KMS-11 (cell line): ENCODE measurements around the gene ANOS1.

ENCODE experiments used
- H2AFZ ChIP-seq: fragments of 200-600 bp; sonication (generic); 2 replicates; pipeline ENCODE4 v1.6.1; 2016; ENCODE audit warnings: antibody characterized with exemption, mixed run types, low read depth
- H3K27ac ChIP-seq: fragments of 200-600 bp; sonication (generic); 2 replicates; pipeline ENCODE4 v1.6.1; 2016; ENCODE audit warnings: mild to moderate bottlenecking, mixed run types
- H3K27me3 ChIP-seq: fragments of 200-600 bp; sonication (generic); 2 replicates; pipeline ENCODE4 v1.6.1; 2017; ENCODE audit warnings: mild to moderate bottlenecking, low read depth, mixed run types, moderate library complexity; ENCODE audit not compliant: insufficient read depth
- H3K36me3 ChIP-seq: fragments of 200-600 bp; sonication (generic); 2 replicates; pipeline ENCODE4 v1.6.1; 2017; ENCODE audit warnings: mild to moderate bottlenecking, mixed run types; ENCODE audit not compliant: insufficient read depth
- H3K4me1 ChIP-seq: fragments of 200-600 bp; sonication (generic); 2 replicates; pipeline ENCODE4 v1.6.1; 2016; ENCODE audit warnings: mild to moderate bottlenecking, low read depth, mixed run types; ENCODE audit not compliant: poor library complexity, severe bottlenecking
- H3K4me2 ChIP-seq: fragments of 200-600 bp; sonication (generic); 2 replicates; pipeline ENCODE4 v1.7.0; 2016; ENCODE audit warnings: mild to moderate bottlenecking, mixed run types
- H3K4me3 ChIP-seq: fragments of 200-600 bp; sonication (generic); IDR thresholded peaks from 2 replicates; pipeline ENCODE4 v1.6.1; 2017; ENCODE audit warnings: low read depth, low read length, mixed read lengths; ENCODE audit not compliant: insufficient read depth
- H3K79me2 ChIP-seq: fragments of 200-600 bp; sonication (generic); 2 replicates; pipeline ENCODE4 v1.6.1; 2016; ENCODE audit warnings: low read depth, mixed run types; ENCODE audit not compliant: insufficient read depth
- H3K9ac ChIP-seq: fragments of 200-600 bp; sonication (generic); 2 replicates; pipeline ENCODE4 v1.6.1; 2016; ENCODE audit warnings: mild to moderate bottlenecking, mixed run types
- H4K20me1 ChIP-seq: fragments of 200-600 bp; sonication (generic); 2 replicates; pipeline ENCODE4 v1.6.1; 2016; ENCODE audit warnings: mild to moderate bottlenecking, mixed run types; ENCODE audit not compliant: insufficient read depth
- CTCF ChIP-seq: fragments of 200-600 bp; sonication (generic); conservative IDR thresholded peaks from 2 replicates; pipeline ENCODE4 v1.6.1; 2017; ENCODE audit warnings: low read depth, mild to moderate bottlenecking, antibody characterized with exemption, low read length, moderate library complexity, mixed read lengths

ANOS1 gene

DNA sequence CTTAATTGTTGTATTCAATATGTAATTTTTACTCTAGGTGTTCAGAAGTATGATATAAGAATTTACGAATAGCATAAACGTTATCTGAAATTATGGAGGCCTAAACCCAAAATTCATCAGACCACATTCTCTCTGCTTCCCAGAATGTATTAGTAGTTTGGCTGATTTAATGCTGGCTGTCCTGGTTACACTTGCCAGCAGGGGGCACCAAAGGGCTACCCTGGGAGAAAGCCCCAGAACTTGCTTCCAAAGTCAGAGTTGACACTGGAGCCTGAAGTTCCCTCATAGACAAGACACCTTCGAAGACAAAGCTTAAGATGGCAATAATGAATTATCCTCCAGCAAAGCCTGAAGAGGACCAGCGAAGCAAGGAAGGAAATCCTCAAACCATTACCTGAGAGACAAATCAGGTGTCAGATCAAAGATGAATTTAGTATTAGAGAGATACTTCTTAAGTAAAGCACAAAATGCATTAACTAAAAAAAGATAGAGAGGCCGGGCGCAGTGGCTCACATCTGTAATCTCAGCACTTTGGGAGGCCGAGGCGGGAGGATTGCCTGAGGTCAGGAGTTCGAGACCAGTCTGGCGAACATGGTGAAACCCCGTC is 11.3 kb upstream of the ANOS1 start:
- Histone ChIP-seq H3K36me3 (no peaks in the 10 kb centered on the region), H3K79me2 (no peaks in the 10 kb centered on the region), H2AFZ (no peak overlapping the region), H3K9ac (no peak overlapping the region), H3K27ac (no peak overlapping the region), H3K4me2 (no peak overlapping the region), H3K27me3 (no peaks in the 10 kb centered on the region), H3K4me1 (peaks cover 3% of the 10 kb centered on the region), H4K20me1 (no peaks in the 10 kb centered on the region), H3K4me3 (no peak overlapping the region)
- TF ChIP-seq CTCF: peak; percentile 89

DNA sequence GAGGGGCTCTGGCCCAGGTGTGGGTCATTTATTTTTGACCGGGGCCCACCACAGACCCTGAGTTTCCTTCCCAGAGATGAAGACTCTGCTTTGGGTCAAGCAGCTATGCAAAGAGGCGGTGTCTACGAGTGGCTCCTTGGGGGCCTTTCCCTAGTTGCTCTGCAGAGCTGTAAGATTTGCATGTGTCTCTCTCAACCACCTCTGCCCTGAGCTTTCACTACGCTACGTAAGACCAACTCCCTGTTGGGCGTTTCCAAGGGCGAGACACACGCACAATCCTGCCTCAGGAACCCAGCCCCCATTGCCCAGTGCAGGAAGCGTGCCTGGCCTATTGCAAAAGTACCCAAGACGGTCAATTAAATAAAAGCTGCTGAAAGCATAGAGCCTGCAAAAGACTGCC is 10.0 kb upstream of the ANOS1 start:
- Histone ChIP-seq H3K79me2 (no peaks in the 10 kb centered on the region), H3K4me3 (no peak overlapping the region), H3K4me2 (no peak overlapping the region), H3K27me3 (no peaks in the 10 kb centered on the region), H3K27ac (no peak overlapping the region), H3K4me1 (peaks cover 3% of the 10 kb centered on the region), H2AFZ (no peak overlapping the region), H3K9ac (no peak overlapping the region), H4K20me1 (no peaks in the 10 kb centered on the region), H3K36me3 (no peaks in the 10 kb centered on the region)
- no peak for TF ChIP-seq CTCF

- no peaks in the 10 kb centered on the region for H3K79me2 ChIP-seq
- H3K4me1 ChIP-seq: peaks cover 3% of the 10 kb centered on the region
- no peak overlapping the region for H3K4me2 ChIP-seq
- TF ChIP-seq CTCF: peak; percentile 75
- H3K27ac ChIP-seq: no peak overlapping the region
- H3K27me3 ChIP-seq: no peaks in the 10 kb centered on the region
- no peak overlapping the region for H2AFZ ChIP-seq
- no peaks in the 10 kb centered on the region for H4K20me1 ChIP-seq
- H3K36me3 ChIP-seq: no peaks in the 10 kb centered on the region
- no peak overlapping the region for H3K4me3 ChIP-seq
- H3K9ac ChIP-seq: no peak overlapping the region
Measured at GRCh38 chrX:8738588-8739189, 6.8 kb upstream of the ANOS1 start.

DNA sequence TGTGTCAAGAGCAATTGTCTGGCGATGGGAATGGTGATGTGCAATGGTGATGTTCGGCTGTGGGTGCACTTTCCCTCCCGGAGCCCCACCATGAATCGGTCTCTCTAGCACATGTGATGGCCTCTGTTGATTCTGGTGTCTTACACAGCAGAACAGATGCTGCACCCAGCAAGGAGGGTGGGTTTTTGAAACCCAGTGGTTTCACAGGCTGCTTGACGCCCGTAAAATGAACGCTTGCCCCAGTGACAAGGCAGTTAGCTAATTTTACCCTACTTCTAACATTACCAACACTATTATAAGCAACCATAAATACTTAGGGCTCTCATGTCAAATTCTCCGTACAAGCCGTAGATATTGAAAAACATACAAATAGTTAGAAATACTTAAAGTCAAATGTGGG is 5.9 kb upstream of the ANOS1 start:
- TF ChIP-seq CTCF: no peak
- no peaks in the 10 kb centered on the region for H3K27me3 ChIP-seq
- H3K4me3 ChIP-seq: no peak overlapping the region
- no peaks in the 10 kb centered on the region for H3K79me2 ChIP-seq
- H3K4me1 ChIP-seq: peaks cover 3% of the 10 kb centered on the region
- H3K27ac ChIP-seq: no peak overlapping the region
- no peak overlapping the region for H2AFZ ChIP-seq
- H3K9ac ChIP-seq: no peak overlapping the region
- no peaks in the 10 kb centered on the region for H4K20me1 ChIP-seq
- no peaks in the 10 kb centered on the region for H3K36me3 ChIP-seq
- H3K4me2 ChIP-seq: no peak overlapping the region
